Mesothelial cell of epicardium (in vitro differentiated cells): ENCODE measurements around the gene ARFGAP3. TPM values are rescaled to one million over a fixed set of nuclear protein-coding genes. Genes with fewer than 3 reads are reported as not detected.

Experiments used
- DNase-seq, 2 experiments: peaks; one replicate each; pipeline ENCODE4 v3.0.0; 2021; ENCODE audit warnings: low spot score in 2 of 2; ENCODE audit not compliant: unreplicated experiment in 2 of 2
- H3K27ac Mint-ChIP-seq: 2 replicates; pipeline ENCODE4 v1.8.0; 2021; ENCODE audit warnings: mixed read lengths
- H3K27me3 Mint-ChIP-seq: 2 replicates; pipeline ENCODE4 v1.8.0; 2021; ENCODE audit warnings: low read depth, mixed read lengths
- H3K36me3 Mint-ChIP-seq: 2 replicates; pipeline ENCODE4 v1.8.0; 2021; ENCODE audit warnings: mixed read lengths
- H3K4me1 Mint-ChIP-seq: 2 replicates; pipeline ENCODE4 v1.8.0; 2021; ENCODE audit warnings: mixed read lengths
- H3K4me3 Mint-ChIP-seq: 2 replicates; pipeline ENCODE4 v1.8.0; 2021; ENCODE audit warnings: mild to moderate bottlenecking, moderate library complexity, mixed read lengths
- H3K9me3 Mint-ChIP-seq: 2 replicates; pipeline ENCODE4 v1.8.0; 2021; ENCODE audit warnings: mixed read lengths
- total RNA-seq: library from RNA; stranded (reverse); gene quantifications from 3 replicates; pipeline ENCODE4 v1.2.1, GENCODE V29; 2021
- TF ChIP-seq, protein P1 (sequence below): fragments of 200-600 bp; sonication (generic); IDR thresholded peaks from one replicate; pipeline ENCODE4 v1.5.0; 2021; ENCODE audit warnings: antibody characterized with exemption; ENCODE audit not compliant: unreplicated experiment

Gene ARFGAP3
- total RNA-seq, 1 donor from 2014 or later: 33.4 TPM

DNA sequence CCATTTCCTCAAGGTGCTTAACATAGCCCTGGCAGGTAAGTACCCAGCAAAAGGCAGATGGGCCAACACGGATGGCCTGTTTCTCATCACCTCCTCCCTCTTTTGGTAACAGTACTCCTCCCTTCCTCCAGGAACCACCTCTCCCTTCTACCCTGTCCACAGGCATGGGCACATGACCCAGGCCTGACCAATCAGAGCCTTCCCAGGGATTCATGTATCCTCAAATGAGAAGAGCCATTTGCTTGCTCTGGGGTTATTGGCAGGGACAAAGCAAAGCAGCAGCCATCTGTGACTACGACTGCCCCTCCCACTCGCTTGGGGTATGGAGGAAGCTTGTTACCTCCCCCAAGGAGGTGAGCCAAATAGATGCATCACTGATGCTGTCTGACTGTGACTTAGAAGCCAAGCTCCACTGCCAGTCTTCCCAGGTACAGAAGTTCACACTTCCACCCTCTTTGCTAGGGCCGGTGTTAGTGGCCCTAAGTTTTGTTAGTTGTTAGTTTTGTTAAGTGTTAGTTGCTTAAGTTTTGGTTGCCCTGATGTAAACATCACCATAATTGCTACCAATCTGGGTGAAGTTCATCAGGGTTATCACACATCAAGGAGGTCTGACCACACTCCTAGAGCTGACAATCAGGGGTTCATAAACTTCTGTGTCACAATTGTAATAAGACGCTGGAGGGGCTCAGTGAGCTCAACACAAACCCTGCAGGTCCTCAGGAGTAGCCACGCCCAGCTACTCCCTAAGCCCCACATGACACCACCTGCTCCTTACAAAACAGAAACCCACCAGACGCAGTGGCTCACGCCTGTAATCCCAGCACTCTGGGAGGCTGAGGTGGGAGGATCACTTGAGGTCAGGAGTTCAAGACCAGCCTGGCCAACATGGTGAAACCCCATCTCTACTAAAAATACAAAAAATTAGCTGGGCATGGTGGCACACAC, 57.3 kb downstream of the ARFGAP3 start:
- Mint-ChIP-seq H3K27ac (no peak overlapping the region), H3K4me1 (no peaks in the 10 kb centered on the region)

DNA sequence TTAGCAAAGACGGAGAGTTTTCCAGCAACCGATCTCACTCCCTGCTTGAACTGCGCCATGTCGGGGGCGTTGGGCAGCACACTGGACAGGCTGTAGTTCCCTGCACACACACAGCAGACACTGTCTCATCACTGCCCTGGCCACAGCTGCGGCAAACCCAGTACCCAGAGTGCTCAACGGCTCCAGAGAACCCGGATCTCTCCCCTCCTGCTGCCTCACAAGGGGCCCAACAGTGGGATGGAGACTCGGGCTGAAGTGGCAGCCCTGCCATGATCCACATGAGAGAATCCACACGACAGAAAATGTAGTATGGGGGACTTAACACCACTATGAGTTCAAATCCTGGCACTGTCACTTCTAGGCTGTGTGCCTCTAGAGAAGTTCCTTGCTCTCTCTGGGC, 58.0 kb downstream of the ARFGAP3 start:
- TF ChIP-seq, protein P1, sequence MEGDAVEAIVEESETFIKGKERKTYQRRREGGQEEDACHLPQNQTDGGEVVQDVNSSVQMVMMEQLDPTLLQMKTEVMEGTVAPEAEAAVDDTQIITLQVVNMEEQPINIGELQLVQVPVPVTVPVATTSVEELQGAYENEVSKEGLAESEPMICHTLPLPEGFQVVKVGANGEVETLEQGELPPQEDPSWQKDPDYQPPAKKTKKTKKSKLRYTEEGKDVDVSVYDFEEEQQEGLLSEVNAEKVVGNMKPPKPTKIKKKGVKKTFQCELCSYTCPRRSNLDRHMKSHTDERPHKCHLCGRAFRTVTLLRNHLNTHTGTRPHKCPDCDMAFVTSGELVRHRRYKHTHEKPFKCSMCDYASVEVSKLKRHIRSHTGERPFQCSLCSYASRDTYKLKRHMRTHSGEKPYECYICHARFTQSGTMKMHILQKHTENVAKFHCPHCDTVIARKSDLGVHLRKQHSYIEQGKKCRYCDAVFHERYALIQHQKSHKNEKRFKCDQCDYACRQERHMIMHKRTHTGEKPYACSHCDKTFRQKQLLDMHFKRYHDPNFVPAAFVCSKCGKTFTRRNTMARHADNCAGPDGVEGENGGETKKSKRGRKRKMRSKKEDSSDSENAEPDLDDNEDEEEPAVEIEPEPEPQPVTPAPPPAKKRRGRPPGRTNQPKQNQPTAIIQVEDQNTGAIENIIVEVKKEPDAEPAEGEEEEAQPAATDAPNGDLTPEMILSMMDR: no peak
- H3K36me3 Mint-ChIP-seq: peaks cover 37% of the 10 kb centered on the region
- H3K9me3 Mint-ChIP-seq: no peaks in the 10 kb centered on the region
- DNase-seq: no peak
- H3K4me3 Mint-ChIP-seq: no peak overlapping the region
- no peaks in the 10 kb centered on the region for H3K27me3 Mint-ChIP-seq
- no peak overlapping the region for H3K27ac Mint-ChIP-seq
- no peaks in the 10 kb centered on the region for H3K4me1 Mint-ChIP-seq

More for the DNA sequence above, 57.3 kb downstream of the ARFGAP3 start:
- Mint-ChIP-seq H3K27me3 (no peaks in the 10 kb centered on the region), H3K9me3 (no peaks in the 10 kb centered on the region), H3K4me3 (no peak overlapping the region), H3K36me3 (peaks cover 37% of the 10 kb centered on the region)
- TF ChIP-seq, protein P1: no peak
- DNase-seq: no peak

DNA sequence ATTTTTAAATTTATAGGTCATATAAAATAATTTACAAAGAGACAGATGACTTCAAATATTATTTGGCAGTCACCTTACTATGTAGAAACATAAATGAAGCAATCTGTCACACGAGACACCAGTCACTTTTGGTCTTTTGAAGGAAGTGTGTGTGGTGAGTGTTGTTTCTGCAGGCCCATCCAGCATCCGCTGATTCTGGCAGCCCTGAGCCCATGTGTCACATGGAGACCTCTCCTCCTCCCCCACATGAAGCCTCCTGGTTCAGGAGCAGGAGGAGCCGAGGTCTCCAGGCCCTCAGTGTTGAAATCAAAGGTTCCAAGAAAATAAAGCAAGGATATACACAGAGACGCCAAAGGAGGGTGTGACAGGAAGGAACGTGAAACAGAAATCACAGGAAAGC, 60.1 kb downstream of the ARFGAP3 start:
- no peak for DNase-seq
- Mint-ChIP-seq H3K4me1 (no peaks in the 10 kb centered on the region), H3K36me3 (peaks cover 31% of the 10 kb centered on the region), H3K27me3 (no peaks in the 10 kb centered on the region), H3K4me3 (no peak overlapping the region), H3K9me3 (no peaks in the 10 kb centered on the region), H3K27ac (no peak overlapping the region)
- TF ChIP-seq, protein P1: no peak

DNA sequence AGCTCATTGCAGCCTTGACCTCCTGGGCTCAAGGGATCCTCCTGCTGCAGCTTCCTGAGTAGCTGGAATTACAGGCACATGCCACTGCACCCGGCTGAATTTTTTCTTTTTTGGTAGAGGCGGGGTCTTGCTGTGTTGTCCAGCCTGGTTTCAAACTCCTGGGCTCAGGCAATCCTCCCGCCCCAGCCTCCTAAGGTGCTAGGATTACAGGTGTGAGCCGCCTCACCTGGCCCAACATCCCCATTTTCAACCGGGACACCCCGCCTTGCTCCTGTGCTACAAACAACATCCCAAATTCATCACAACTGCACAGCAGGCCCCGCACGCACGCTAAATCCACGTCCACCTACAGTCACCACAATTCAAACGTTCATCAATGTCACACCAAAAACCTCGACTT, 61.0 kb downstream of the ARFGAP3 start:
- no peak for DNase-seq
- no peak overlapping the region for H3K27ac Mint-ChIP-seq
- TF ChIP-seq, protein P1: no peak
- H3K27me3 Mint-ChIP-seq: no peaks in the 10 kb centered on the region
- H3K9me3 Mint-ChIP-seq: no peaks in the 10 kb centered on the region
- H3K4me1 Mint-ChIP-seq: no peaks in the 10 kb centered on the region
- H3K4me3 Mint-ChIP-seq: no peak overlapping the region
- H3K36me3 Mint-ChIP-seq: peaks cover 28% of the 10 kb centered on the region

DNA sequence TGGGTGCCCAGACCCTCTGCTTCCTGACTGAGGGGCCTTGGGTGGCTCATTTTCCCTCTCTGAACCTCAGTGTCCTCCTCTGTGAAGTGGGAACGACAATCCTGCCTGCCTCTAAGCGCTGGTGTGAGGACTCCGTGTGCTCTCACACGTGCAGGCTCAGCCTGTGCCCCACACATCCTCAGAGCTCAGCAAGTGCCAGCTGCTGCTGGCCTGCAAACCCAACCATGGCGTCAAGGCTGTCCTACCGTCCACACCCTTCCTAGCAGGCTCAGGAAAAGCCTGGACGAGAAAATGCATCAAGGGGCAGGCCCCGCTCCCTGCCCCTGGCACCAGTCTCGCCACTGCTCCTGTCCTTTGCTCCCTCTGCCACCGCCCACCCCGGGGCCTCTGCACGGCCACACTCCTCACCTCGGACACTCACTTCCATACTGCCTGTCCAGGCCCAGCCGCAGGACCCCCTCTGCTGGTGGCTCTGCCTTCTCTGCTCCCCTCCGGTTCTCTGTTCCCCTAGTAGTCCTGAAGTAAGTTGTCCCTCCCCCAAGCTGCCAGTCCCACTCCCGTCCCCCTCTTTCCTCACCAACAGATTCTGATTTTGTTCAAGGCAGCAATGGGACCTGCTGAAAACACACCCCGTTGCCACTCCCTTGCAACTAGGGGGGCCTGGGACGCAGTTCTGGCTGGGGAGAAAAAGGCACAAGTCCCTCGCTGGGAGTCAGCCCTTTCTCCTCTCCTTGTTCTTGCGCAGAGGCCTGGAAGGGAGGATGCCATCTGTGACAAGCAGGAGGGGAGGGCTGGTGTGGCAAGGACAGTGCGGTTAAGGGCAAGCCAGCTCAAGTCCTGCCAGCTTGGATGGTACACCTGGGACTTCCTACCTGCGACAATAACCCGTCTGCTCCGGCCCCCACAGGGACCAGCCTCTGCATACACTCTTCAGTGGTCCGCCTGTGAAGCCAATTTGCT, 62.2 kb downstream of the ARFGAP3 start:
- H3K4me3 Mint-ChIP-seq: no peak overlapping the region
- no peaks in the 10 kb centered on the region for H3K4me1 Mint-ChIP-seq
- TF ChIP-seq, protein P1: no peak
- H3K27me3 Mint-ChIP-seq: no peaks in the 10 kb centered on the region
- H3K27ac Mint-ChIP-seq: no peak overlapping the region
- no peaks in the 10 kb centered on the region for H3K9me3 Mint-ChIP-seq
- DNase-seq: no peak
- peaks cover 21% of the 10 kb centered on the region for H3K36me3 Mint-ChIP-seq
